Cerebellar cortex (tissue), 1 donor: ENCODE results near the gene NRXN2.
A peak's percentile ranks its signal among the peaks of the same experiment; 100 is the strongest.
"Not testable (repeated sequence)": the region's sequence is repeated elsewhere in the genome, so short reads cannot be mapped to it uniquely, and the experiment has no call there.

Experiments used
- DNase-seq: peaks from one replicate; pipeline ENCODE4 v3.0.0-alpha.2; 2015; ENCODE audit warnings: low spot score

NRXN2 gene

DNA sequence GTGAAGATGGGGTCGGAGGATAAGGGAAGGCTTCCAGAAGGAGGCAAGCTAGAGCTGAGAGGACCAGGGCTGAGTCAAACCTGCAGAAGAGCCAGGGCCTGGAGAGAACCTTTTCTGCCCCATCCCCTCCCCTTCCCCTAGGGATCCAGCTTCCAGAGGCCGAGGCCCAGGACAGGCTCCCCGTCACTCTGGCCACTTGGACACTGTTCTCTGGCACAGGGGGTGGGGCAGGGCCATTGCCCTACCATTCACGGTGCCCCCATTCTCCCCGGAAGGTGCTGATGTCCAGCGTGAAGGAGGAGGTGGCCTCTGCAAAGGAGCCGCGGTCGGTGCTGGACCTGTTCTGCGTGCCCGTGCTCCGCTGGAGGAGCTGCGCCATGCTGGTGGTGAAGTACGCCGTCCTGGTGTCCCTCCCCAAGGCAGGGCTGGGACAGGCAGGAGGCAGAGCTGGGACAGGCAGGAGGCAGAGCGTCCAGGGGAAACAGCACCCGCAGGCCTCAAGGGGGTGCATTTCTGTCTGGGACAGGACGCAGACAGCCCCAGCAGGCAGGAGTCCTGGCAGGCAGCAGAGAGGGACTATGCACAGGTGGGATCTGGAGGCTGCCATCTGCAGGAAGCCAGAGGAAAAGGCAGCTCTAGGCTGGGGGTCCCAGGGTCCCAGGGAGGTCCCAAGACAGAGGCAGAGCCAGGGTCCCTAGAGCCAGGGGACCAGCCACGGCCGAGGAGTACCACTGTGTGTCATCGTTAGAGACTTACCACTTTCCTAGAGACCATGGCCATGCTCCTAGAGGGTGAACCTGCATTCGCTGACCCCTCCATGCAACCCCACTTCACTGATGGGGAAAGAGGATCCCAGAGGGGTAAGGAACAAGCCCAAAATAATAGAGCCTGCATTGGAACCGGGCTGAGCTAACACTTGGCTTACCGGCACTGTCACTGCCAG lies 157.8 kb downstream of the NRXN2 start:
- no peak for DNase-seq

DNA sequence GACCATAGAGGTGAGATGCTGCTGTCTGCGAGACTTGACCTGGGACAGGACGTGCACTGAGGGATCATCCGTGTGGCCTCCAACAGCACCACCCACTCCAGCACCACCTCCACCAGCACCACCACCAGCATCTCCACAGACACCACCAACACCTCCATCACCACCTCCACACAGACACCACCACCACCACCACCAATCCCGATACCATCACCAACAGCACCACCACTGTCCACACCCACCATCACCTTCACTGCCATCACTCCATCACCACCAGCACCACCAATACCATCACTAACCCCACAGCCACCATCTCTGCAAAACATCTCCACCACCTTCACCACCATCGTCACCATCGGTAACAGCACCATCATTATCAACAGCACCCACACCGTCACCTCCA lies 158.6 kb downstream of the NRXN2 start:
- DNase-seq: no peak

DNA sequence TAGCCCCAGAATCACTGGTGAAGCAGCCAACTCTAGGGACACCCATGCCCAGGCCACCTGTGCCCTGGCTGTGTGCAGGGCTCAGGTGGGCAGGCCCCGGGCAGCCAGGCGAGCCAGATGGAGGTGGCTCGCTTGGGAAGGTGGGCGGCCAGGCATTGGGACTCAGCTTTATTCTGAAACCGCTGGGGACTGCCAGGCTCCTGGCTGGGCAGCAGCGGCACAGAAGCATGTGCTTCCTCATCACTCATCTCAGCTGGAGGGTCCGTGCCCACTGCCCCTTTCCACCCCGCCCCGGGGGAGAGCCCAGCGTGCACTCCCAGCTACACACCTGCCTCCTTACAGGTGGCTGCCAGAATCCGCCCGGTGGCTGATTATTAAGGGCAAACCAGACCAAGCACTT lies 159.0 kb downstream of the NRXN2 start:
- no peak for DNase-seq

DNA sequence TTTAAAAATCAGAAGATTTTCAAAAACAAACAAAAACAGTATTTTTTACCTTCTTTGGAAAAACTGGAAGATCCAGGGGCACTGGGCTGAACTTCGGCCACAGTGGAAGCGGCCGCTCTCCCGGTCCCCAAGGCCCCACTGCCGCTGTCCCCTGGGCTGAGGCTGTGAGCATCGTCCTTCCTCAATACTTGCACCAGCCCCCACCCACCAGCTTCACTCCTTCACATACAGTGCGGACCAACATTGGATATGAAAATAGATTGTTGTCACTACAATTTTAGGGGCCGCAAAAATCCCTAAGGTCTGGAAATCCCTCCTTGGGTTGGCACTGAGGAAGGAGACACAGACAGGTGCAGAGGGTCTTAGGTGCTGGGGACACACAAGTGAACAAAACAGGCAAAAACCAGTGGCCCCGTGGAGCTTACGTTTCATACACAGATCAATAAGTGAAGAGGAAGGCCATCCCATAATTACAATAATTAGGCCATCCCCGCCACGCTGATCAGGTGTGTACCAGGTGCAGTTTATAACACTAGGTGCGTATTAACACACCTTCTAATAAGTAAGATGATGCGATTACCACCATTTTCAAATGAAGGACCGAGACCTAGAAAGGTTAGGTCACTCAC lies 160.2 kb downstream of the NRXN2 start:
- DNase-seq: no peak

DNA sequence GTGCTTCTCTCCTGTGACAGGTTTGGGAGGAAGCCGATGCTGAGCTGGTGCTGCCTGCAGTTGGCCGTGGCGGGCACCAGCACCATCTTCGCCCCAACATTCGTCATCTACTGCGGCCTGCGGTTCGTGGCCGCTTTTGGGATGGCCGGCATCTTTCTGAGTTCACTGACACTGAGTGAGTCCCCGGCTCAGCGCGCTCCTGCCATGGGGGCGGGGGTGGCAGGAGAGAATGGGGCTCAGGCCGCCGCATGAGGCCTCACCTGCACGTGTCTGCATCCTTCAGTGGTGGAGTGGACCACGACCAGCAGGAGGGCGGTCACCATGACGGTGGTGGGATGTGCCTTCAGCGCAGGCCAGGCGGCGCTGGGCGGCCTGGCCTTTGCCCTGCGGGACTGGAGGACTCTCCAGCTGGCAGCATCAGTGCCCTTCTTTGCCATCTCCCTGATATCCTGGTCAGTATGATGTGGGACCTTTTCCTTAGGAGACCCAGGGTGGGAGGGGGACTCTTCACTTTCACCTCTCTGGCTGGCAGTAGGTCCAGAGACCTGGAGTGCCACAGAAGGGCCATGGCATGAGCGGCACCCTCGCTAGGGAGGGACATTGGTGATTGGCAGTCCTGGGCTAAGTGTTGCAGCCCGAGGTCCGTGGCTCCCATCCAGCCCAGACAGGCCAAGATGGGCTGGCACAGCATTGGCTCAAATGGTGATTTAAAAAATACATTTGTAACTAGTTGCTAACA lies 160.8 kb downstream of the NRXN2 start:
- no peak for DNase-seq

DNA sequence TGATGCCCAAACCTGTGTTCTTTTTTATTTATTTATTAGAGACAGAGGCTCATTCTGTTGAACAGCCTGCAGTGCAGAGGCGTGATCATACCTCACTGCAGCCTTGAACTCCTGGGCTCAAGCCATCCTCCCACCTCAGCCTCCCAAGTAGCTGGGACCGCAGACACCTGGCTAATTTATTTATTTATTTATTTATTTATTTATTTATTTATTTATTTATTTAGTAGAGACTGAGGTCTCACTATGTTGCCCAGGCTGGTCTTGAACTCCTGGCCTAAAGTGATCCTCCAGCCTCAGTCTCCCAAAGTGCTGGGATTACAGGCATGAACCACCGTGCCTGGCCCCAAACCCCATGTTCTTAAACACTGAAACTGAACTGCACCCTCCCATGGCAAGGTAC lies 161.6 kb downstream of the NRXN2 start:
- not testable (repeated sequence) for DNase-seq

DNA sequence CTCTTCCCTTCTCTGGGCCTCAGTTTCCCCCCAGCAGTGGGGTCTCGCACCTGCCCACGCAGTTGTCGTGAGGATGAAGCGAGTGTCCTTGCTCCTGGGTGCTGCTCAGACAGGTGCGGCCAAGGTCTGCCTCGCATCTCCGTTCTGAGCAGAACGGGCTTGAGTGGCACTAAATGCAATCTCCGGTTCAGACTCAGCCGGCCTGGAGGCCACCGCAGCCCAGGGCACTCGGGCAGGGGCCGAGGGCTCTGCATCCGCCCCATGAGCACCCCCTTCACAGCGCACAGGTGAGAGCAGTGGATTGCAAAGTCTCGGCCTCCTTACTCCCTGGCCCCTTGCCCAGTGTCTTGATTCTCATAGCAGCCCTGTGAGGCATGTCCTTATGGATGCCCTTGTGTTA lies 162.1 kb downstream of the NRXN2 start:
- no peak for DNase-seq

DNA sequence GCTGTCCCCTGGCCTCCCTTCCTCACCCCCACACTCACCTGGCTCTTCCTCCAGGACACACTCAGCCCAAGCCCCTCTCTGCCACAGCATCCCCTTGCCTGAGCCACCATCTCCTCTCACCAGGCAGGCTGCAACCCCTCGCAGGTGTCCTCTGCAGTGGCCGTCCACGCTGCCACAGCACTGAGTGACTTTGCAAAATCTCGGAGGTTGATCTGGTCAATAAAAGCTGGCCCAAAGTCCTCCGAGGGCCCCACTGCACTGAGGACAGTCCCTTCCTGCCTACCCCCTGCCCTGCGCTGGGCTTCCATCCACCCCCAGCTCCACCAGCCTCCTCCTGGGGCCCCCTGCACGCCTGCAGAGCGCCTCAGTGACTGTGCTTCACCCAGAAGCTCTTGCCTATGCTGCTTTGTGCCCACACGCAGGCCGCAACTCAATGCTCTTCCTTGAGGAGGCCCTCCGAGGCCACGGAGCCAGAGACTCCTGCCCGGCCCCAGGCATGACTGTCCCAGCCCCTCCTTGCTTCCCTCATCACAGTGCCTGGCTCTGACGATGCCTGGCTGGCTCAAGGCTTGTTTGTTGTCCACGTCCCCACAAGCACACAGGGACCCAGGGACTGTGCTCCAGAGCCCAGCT lies 162.7 kb downstream of the NRXN2 start:
- DNase-seq: no peak

DNA sequence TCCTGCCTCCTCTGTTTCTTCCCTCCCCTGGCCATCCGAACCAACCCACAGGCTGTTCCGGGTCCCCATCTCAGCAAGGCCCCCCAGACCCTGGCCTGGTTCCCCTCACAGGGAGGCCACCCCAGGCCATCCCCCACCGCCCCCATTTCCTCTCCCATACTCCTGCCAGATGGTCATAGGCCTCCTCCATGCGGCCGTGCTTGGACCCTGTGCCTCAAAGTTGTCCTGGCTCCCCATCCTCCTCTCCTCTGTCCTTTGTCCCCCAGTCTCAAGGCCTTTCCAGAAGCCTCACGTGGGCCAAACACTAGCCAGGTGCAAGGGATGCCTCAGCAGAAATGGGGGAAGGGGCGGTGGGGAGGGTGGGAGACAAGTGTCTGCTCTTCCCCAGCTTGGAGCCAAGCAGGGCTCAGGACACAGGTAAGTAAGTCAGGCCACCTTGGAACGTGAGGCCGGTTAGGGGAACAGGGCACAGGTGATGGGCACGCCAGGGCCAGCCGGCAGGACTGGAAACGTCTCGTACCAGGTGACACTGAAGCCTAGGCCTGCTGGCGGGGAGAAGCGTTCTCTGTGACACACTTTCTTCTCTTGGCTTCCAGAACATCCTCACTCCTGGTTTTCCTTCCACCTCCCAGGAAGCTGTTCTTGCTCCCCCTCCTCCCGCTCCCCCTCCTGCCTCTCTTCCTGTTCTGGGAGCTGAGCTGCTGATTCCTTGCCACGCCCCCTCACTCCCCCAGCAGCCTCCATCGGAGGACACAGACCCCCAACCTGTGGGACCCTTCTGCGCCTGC lies 163.5 kb downstream of the NRXN2 start:
- peak; percentile 47 for DNase-seq

DNA sequence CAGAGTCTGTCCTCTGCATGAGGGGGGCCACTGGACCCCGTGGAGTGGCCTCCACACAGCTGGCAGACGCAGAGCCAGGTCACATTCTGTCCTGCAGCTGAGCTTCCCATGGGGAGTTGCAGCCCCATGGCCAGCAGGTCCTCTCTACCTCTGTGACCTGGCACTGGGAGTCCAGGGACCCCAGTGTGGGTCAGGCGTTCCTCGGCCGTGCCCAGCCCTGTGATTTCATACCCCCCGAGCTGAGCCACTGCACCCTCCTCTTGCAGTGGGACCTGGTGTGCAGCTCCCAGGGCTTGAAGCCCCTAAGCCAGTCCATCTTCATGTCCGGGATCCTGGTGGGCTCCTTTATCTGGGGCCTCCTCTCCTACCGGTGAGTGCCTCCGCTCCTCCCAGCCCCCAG lies 164.1 kb downstream of the NRXN2 start:
- no peak for DNase-seq

DNA sequence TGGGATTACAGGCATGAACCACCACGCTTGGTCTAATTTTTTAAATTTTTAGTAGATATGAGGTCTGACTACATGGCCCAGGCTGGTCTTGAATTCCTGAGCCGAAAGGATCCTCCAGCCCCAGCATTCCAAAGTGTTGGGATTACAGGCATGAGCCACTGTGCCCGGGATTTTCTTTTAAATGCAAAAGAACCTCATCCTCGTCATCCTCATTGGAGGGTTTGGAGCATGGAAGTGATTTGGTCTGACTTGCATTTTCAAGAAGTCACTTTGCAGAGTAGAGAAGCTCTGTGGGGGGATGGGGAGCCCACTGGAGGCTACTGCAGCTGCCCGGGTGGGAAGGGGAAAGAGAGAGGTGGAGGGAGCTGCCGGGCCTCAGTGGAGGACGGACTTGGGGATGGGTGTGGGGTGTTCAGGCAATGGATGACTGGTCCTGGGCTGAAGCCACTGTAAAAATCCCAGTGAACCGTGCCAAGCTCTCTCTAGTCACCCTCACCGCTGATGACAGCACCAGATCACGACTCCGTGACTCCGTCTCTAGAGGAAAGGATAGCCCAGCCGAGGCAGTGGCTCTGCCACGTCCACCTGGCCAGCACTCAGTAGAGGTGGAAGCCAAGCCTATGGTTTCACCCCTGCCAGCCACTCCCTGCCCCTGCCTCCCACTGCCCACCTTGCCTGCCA lies 164.8 kb downstream of the NRXN2 start:
- no peak for DNase-seq

DNA sequence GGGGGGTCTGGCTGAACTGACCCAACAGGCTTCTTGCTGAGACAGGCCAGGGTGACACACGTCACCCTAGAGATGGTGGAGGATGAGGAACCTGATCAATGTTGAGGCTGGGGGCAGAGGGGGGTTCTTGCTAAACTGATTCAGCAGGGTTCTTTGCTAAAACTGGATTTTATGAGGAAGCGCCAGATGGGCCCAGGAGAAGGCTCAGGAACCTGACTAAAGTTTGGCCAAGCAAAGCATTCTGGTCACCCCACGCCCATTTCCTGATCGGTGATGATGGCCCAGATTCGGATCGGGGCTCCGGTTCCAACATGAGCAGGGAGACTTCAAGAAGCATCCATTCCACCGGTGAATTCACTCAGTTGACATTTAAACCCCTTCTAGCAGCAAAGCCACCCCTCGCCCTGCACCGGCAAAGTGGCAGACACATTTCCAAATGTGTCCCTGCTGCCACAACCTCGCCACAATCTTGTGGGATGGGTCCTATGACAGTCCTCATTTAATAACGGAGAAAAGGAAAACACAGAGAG lies 166.2 kb downstream of the NRXN2 start:
- DNase-seq: no peak
